C4-2B (cell line): ENCODE measurements around the gene LAMB1.
"Not testable (repeated sequence)": the region's sequence is repeated elsewhere in the genome, so short reads cannot be mapped to it uniquely, and the experiment has no call there.

Source experiments
- H3K27ac ChIP-seq: fragments of 450-650 bp; 2 replicates; pipeline ENCODE4 v1.5.1; 2017
- CTCF ChIP-seq: fragments of 450-650 bp; conservative IDR thresholded peaks from 2 replicates; pipeline ENCODE4 v1.5.1; 2017; ENCODE audit warnings: mild to moderate bottlenecking
- ZFX ChIP-seq: fragments of 450-650 bp; IDR thresholded peaks from 2 replicates; pipeline ENCODE4 v1.6.1; 2017

LAMB1 gene

GRCh38 chr7:107933386-107934013 lies 69.5 kb downstream of the LAMB1 start:
- no peak overlapping the region for H3K27ac ChIP-seq
- TF ChIP-seq ZFX (no peak), CTCF (no peak)

GRCh38 chr7:107932805-107933204 lies 70.2 kb downstream of the LAMB1 start:
- no peak for TF ChIP-seq ZFX
- TF ChIP-seq CTCF: no peak
- no peak overlapping the region for H3K27ac ChIP-seq

GRCh38 chr7:107931740-107932515 lies 71.0 kb downstream of the LAMB1 start:
- no peak overlapping the region for H3K27ac ChIP-seq
- no peak for TF ChIP-seq CTCF
- TF ChIP-seq ZFX: no peak

GRCh38 chr7:107926481-107926880 lies 76.5 kb downstream of the LAMB1 start:
- no peak for TF ChIP-seq ZFX
- no peak for TF ChIP-seq CTCF
- no peak overlapping the region for H3K27ac ChIP-seq

- TF ChIP-seq CTCF (no peak), ZFX (no peak)
- H3K27ac ChIP-seq: no peak overlapping the region
These were observed 78.0 kb downstream of the LAMB1 start for GRCh38 chr7:107924841-107925504.

- H3K27ac ChIP-seq: no peak overlapping the region
- TF ChIP-seq CTCF (no peak), ZFX (no peak)
These were observed 80.1 kb downstream of the LAMB1 start for GRCh38 chr7:107922886-107923285.

GRCh38 chr7:107921826-107922225 lies 81.1 kb downstream of the LAMB1 start:
- H3K27ac ChIP-seq: not testable (repeated sequence)
